PC-9 (cell line): ENCODE data around the gene TMEM18.

Source experiments
- CTCF ChIP-seq: fragments of 200-600 bp; sonication (generic); conservative IDR thresholded peaks from 2 replicates; pipeline ENCODE4 v1.6.1; 2017; ENCODE audit warnings: mixed run types, antibody characterized with exemption, mild to moderate bottlenecking, moderate library complexity
- EZH2 ChIP-seq: fragments of 200-600 bp; sonication (generic); IDR thresholded peaks from 2 replicates; pipeline ENCODE4 v1.8.0; 2017; ENCODE audit warnings: antibody characterized with exemption, low read depth

GRCh38 chr2:685421-685820 is 8.2 kb upstream of the TMEM18 start:
- no peak for TF ChIP-seq CTCF
- no peak for TF ChIP-seq EZH2
